HG02973 (cell line): Measurements from ENCODE around the gene XPC.

Experiments
- ATAC-seq: cut with Tn5 transposase; IDR thresholded peaks from one replicate; pipeline ENCODE4 v1.9.1; 2021; ENCODE audit warnings: moderate library complexity; ENCODE audit not compliant: unreplicated experiment

The XPC gene

GRCh38 chr3:14208977-14209394, 30.6 kb upstream of the XPC start:
- no peak for ATAC-seq

- ATAC-seq, result no peak
These were observed 29.8 kb upstream of the XPC start for GRCh38 chr3:14208168-14208567.

GRCh38 chr3:14206548-14207177, 28.3 kb upstream of the XPC start:
- ATAC-seq, result no peak

GRCh38 chr3:14204515-14205284, 26.3 kb upstream of the XPC start:
- ATAC-seq, result no peak

GRCh38 chr3:14203521-14204079, 25.2 kb upstream of the XPC start:
- no peak for ATAC-seq

- no peak for ATAC-seq
These were observed 24.6 kb upstream of the XPC start for GRCh38 chr3:14202874-14203520.

GRCh38 chr3:14201940-14202684, 23.7 kb upstream of the XPC start:
- ATAC-seq, result no peak

GRCh38 chr3:14200841-14201240, 22.4 kb upstream of the XPC start:
- no peak for ATAC-seq

GRCh38 chr3:14200276-14200675, 21.9 kb upstream of the XPC start:
- no peak for ATAC-seq

GRCh38 chr3:14199641-14200040, 21.2 kb upstream of the XPC start:
- no peak for ATAC-seq

GRCh38 chr3:14194865-14195264, 16.5 kb upstream of the XPC start:
- no peak for ATAC-seq

GRCh38 chr3:14188041-14188754, 9.8 kb upstream of the XPC start:
- no peak for ATAC-seq

GRCh38 chr3:14186854-14187458, 8.6 kb upstream of the XPC start:
- ATAC-seq, result no peak

- no peak for ATAC-seq
These were observed 4.7 kb upstream of the XPC start for GRCh38 chr3:14183015-14183577.

- no peak for ATAC-seq
These were observed 2.9 kb upstream of the XPC start for GRCh38 chr3:14181253-14181652.

GRCh38 chr3:14179795-14180194, 1.4 kb upstream of the XPC start:
- no peak for ATAC-seq

GRCh38 chr3:14179114-14179465, 689 bp upstream of the XPC start:
- ATAC-seq, result no peak

GRCh38 chr3:14177580-14178246, 688 bp downstream of the XPC start:
- peak; percentile 5 for ATAC-seq

GRCh38 chr3:14175383-14176037, 2.9 kb downstream of the XPC start:
- no peak for ATAC-seq
